ENCODE results near the gene PPP1R14C. TPM values are rescaled to one million over a fixed set of nuclear protein-coding genes. Genes with fewer than 3 reads are reported as not detected.

PPP1R14C gene
- polyA plus RNA-seq, 2 of the 4 experiments (the other 2 are of a cell fraction): 0.34 to 0.43 TPM

- FAIRE-seq (no peak), ATAC-seq (no peak), DNase-seq (ENCODE audit: low read depth in 1 of 2, low spot score in 1 of 2) (no peak)
- H3K4me3 ChIP-seq: no peak overlapping the region
- H3K4me1 ChIP-seq: no peaks in the 10 kb centered on the region
- H3K9me3 ChIP-seq: no peaks in the 10 kb centered on the region
- TF ChIP-seq NFE2L2 (conservative IDR thresholded peaks at IDR 0.05; ENCODE audit: low read length) (no peak), HOXA7 (CRISPR knock-in tag; IDR thresholded peaks at IDR 0.05) (no peak), JUN (IDR thresholded peaks at IDR 0.05) (no peak), HOXB5 (CRISPR knock-in tag; IDR thresholded peaks at IDR 0.05) (no peak), SMC3 (IDR thresholded peaks at IDR 0.05) (no peak), GATA3 (IDR thresholded peaks at IDR 0.05; ENCODE audit: borderline replicate concordance) (no peak), RAD21 (conservative IDR thresholded peaks at IDR 0.05 in 1 of 2, IDR thresholded peaks at IDR 0.05 in 1 of 2) (no peak), CBX2 (IDR thresholded peaks at IDR 0.05; ENCODE audit: borderline replicate concordance, low read depth) (no peak), POLR2A (IDR thresholded peaks at IDR 0.05; ENCODE audit: low read length) (no peak), KDM1A (IDR thresholded peaks at IDR 0.05; ENCODE audit: low read depth) (no peak), FOSB (CRISPR knock-in tag; IDR thresholded peaks at IDR 0.05) (no peak), NR3C1 (IDR thresholded peaks at IDR 0.05) (no peak), RCOR1 (IDR thresholded peaks at IDR 0.05; ENCODE audit: low read depth, low read length) (no peak), POLR2AphosphoS2 (conservative IDR thresholded peaks at IDR 0.05; ENCODE audit: low read length) (no peak), CHD2 (IDR thresholded peaks at IDR 0.05; ENCODE audit: low read length, partially characterized antibody) (no peak)
- 56% methylated on average over 11 of the region's 11 CpGs for WGBS (ENCODE audit: missing lambda C conversion rate)
- ChIA-PET POLR2A (no interaction called here), CTCF (interaction anchor here (1.5 kb wide), 1 partner anchor 14 kb away, joined by 7 read pairs; no protein-coding TSS in a partner anchor)
- no peak overlapping the region for H3K27ac ChIP-seq
- no peak overlapping the region for H3K4me2 ChIP-seq
These were observed 69.1 kb downstream of the PPP1R14C start for GRCh38 chr6:150211700-150212511.

GRCh38 chr6:150212778-150213177 lies 69.9 kb downstream of the PPP1R14C start:
- H3K4me1 ChIP-seq: no peaks in the 10 kb centered on the region
- ChIA-PET CTCF (no interaction called here), POLR2A (no interaction called here)
- no peak for TF ChIP-seq EP300 (IDR thresholded peaks at IDR 0.05)
- FAIRE-seq (no peak), ATAC-seq (no peak), DNase-seq (ENCODE audit: low read depth in 1 of 2, low spot score in 1 of 2) (no peak)
- H3K4me3 ChIP-seq: no peak overlapping the region
- WGBS (ENCODE audit: missing lambda C conversion rate): 56% methylated on average over 10 of the region's 10 CpGs
- no peak overlapping the region for H3K4me2 ChIP-seq
- H3K27ac ChIP-seq: no peak overlapping the region
- H3K9me3 ChIP-seq: no peaks in the 10 kb centered on the region

- FAIRE-seq: no peak
- WGBS (ENCODE audit: missing lambda C conversion rate): 0% methylated on average over 1 of the region's 1 CpG
- Histone ChIP-seq H3K4me3 (no peak overlapping the region), H3K4me2 (no peak overlapping the region), H3K4me1 (no peaks in the 10 kb centered on the region), H3K27ac (no peak overlapping the region), H3K9me3 (no peaks in the 10 kb centered on the region)
- CTCF ChIA-PET: no interaction called here
- no peak for DNase-seq (ENCODE audit: low read depth in 1 of 2, low spot score in 1 of 2)
- TF ChIP-seq HOXA7 (CRISPR knock-in tag; IDR thresholded peaks at IDR 0.05) (no peak), MAX (IDR thresholded peaks at IDR 0.05) (no peak), ATOH8 (CRISPR knock-in tag; IDR thresholded peaks at IDR 0.05; ENCODE audit: low read depth) (no peak), GATA3 (IDR thresholded peaks at IDR 0.05; ENCODE audit: borderline replicate concordance) (no peak), MAZ (IDR thresholded peaks at IDR 0.05; ENCODE audit: borderline replicate concordance, low read depth, low read length) (no peak), POLR2AphosphoS2 (conservative IDR thresholded peaks at IDR 0.05; ENCODE audit: low read length) (no peak), KDM1A (IDR thresholded peaks at IDR 0.05; ENCODE audit: low read depth) (no peak), CBX8 (IDR thresholded peaks at IDR 0.05) (no peak), FOSL2 (IDR thresholded peaks at IDR 0.05) (no peak), FOSL2 (CRISPR knock-in tag; IDR thresholded peaks at IDR 0.05) (no peak), ESRRA (IDR thresholded peaks at IDR 0.05; ENCODE audit: borderline replicate concordance, low read length) (no peak), ZSCAN20 (CRISPR knock-in tag; IDR thresholded peaks at IDR 0.05) (no peak), EHF (CRISPR knock-in tag; IDR thresholded peaks at IDR 0.05) (no peak), JUN (IDR thresholded peaks at IDR 0.05) (no peak)
- ATAC-seq: no peak
- POLR2A ChIA-PET: no interaction called here
These were observed 70.5 kb downstream of the PPP1R14C start for GRCh38 chr6:150213301-150213700.
